HG03457 (cell line): ENCODE measurements around the gene TRIM37.
"Not testable (repeated sequence)": the region's sequence is repeated elsewhere in the genome, so short reads cannot be mapped to it uniquely, and the experiment has no call there.

Experiments used
- ATAC-seq: cut with Tn5 transposase; IDR thresholded peaks from one replicate; pipeline ENCODE4 v1.9.1; 2021; ENCODE audit warnings: moderate number of reproducible peaks; ENCODE audit not compliant: unreplicated experiment

The TRIM37 gene

DNA sequence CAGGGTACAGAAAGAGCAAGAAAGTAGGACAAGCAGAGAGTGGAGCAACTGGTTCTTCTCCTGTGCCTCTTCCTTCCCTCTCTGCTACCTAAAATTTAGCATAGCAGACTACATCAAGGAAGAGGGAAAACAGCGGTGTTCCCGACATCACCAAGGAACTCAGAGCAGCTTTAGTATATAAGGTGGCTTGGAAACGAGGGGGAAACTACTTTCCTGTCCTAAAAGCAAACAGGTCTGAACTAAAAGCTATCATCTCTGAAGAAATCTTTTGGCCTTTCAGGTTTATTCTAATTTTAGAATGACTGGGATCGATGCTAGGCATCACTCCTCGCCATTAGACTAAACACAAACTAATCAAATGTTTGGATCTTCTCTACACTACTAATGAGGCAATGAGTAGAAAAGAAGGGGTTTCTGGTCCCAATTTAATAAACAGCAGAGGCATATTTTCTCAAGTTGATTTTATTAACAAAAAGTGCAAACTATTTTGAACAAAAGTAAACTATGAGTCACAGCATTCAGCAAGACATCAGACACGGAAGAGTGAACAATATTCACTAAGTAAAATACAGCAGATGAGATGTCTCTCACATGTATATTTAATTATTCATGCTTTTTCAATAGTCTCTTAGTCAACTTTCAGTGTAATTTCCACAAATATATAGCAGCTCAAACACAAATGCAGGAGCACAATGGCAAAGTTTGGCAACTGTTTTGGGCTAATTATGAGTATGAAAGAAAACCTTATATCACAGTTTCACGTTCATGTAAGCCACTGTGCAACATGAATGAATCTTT is 108.7 kb downstream of the TRIM37 start:
- ATAC-seq = no peak

DNA sequence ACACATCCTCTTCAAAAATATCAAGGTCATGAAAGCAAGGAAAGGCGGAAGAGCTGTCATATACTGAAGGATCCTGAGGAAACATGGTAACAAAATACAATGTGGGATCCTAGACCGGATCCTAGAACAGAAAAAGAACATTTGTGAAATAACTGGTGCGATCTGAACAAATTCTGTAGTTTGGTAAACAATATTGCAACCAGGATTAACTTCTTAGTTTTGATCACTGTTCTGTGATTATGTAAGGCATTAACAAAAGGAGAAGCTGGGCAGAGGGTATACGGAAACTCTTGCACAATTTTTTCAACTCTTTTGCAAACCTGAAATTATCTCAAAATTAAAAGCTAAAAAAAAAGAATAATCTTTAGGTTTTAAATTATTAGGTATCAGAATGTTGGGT is 109.7 kb downstream of the TRIM37 start:
- ATAC-seq = no peak

DNA sequence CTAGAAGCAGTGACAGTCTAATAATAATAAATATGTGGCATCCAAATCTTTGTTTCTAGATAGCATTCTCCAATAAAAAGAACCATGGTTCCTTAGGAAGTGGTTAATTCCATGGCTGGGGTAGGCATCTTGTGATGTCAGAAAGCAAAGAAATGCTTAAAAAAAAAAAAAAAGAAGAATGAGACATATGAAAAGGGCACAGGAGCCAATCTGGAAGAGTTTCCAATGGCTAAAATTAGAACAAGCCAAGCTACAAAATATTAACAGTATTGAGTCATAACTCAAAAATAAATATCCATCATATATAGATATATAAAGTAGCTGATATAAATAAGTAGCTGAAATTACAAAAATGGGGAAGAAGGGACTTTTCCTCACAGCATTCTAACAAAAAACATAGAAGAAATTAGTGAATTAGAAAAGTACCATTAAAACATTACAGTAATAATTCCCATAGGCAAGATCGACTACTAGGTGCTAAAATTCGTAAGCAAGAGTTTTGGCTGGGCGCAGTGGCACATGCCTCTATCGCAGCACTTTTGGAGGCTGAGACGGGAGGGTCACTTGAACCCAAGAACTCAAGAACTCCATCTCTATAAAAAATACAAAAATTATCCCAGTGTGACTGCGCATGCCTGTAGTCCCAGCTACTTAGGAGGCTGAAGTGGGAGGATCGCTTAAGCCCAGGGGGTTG is 111.3 kb downstream of the TRIM37 start:
- ATAC-seq = no peak

DNA sequence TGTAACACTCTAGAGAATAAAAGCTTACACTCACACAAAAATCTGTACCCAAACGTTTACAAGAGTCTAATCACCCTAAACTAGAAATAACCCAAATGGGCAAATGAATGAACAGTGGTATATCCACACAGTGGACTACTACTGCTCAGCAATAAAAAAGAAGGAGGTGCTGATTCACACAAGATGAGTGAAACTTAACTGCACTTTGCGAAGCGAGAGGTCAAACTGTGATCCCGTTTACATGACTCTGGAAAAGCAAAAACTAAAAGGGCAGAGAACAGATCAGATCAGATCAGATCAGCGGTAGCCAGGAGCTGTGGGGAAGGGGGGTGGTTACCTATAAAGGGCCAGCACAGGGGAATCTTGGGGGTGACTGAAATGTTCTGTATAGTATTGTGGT is 113.4 kb downstream of the TRIM37 start:
- no peak for ATAC-seq

DNA sequence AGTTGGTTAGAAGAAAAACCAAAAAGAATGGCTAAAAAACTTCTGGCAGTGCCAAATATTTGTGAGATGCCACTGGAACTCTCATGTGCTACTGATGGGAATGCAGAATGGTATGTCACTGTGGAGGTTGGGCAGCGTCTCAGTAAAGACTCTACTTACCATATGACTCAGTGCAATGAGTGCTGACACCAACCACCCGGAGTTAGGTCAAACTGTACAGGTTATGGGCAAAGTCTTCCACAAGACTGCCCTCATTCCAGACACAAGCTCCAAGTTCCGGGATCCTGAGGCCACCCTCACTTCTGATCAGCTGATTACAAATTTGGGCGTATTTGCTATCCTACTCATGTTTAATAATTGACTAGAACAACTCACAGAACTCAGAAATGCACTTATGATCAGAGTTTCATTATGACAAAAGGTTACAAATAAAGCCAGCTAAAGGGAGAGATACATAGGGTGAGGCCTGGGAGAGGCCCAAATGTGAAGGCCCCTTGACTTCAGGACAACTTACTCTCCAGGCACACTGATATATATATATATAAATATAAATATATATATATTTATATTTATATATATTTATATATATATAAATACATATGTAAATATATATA is 114.9 kb downstream of the TRIM37 start:
- ATAC-seq = no peak

DNA sequence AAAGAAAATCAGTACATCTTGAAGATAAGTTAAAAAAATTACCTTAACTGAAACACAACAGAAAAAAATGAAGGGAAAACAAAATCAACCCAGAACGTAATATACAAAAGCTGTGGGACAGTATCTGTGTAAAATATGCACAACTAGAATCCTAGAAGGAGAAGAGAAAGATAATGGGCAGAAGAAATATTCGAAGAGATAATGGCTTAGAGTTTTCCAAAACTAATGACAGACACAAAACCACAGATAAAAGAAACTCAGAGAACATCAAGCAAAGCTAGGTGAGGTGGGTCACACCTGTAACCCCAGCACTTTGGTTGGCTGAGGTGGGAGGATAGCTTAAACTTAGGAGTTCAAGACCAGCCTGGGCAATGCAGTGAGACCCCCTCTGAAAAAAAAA is 117.1 kb downstream of the TRIM37 start:
- no peak for ATAC-seq

DNA sequence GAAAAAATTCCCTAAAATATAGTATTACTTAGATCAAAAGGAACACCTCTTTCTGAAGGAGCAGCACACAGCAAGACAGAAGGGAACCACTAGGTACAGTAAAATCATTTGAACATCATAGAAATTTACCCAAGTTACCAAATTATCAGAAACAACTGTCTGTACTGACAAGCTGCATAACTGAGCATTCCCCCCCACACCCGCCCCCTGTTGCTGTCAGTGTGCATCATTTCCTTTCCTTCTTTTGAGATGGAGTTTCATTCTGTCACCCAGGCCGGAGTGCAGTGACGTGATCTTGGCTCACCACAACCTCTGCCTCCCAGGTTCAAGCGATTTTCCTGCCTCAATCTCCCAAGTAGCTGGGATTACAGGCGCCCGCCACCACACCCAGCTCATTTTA is 120.7 kb downstream of the TRIM37 start:
- ATAC-seq = no peak

DNA sequence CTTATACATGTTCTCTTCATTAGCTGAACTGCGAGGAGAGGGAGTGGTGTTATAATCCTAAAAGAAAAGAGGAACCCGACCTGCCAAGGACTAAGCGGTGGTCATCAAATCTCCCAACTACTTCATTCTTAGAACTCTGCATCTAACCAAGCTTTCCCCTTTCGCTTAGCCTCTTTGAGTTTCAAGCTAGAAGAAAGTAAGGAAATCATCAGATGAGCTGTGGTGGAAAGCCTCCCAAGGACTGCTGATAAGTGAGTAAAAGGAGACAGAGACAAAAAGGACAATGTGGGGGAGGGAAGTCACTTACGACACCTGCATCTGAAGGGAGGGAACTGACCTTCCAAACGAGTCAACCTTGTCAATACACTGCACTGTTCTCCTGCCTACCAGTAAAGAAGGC is 121.3 kb downstream of the TRIM37 start:
- no peak for ATAC-seq

DNA sequence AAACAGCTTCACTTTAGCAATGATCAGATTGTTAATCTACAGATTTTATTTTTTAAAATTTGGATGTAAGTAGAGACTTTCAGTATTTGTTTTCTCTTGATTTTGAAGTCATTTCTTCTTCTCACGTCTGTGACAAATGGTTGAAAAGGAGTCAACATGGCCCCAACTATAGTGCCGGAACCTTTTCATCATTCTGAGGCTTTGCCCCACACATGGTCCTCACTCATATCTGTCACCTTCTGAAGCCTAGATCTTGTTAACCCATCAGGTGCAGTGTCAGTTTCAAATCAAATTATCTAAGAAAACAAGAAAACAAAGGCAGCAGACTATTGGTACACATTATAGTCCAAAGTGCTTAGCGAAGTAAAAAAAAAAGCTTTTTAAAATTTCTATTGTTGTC is 124.1 kb downstream of the TRIM37 start:
- no peak for ATAC-seq

DNA sequence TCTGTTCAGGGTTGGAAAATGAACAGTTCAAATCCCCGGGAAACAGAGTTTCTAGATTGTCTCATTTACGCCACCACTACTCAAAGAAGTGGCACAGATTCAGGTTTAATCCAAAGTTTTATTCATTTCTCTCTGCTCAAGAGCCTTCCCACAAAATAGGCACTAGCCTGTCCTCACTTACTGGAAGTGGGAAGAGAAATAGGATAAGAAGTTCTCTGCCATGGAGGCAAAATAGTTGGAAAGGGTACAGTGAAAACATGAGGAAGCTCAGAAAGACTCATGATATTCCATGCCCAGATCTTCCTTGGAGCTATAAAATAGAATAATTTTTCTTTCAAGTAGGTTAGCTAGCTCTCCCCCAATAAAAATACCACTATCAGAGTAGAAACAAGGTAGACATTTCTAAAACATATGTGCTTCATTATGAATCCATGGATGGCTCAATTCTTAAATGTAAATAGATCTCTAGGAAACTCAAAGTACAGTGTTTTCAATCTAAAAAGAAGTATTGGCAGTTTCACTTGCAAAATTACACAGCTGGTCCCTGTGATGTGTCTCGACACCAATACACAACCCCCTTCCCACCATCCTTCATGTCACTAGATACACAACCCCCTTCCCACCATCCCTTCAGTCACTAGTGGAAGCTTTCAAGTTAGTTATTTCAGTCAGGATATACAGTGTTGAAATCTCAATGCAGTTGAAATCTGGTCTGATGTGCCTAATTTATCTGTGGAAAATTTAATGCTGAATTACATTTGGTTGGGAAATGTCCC is 125.8 kb downstream of the TRIM37 start:
- ATAC-seq = no peak

DNA sequence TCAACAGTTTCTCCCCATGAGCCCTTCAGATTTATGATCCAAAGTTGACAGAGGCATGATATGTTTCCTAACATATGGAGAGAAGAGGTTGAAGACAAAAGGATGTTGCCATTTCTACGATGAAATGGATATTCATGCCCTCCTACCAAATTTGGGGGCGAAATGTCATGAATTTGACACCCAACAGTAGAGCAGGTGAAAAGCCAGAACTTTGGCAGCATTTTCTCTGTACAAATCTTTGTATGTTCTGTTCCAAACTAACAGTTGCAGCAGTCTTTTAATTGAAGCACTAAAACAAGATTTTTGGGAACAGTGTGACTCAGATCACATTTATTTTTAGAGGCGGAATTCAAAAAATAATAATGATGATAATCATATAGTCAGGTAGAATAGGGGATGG is 130.1 kb downstream of the TRIM37 start:
- ATAC-seq = no peak

DNA sequence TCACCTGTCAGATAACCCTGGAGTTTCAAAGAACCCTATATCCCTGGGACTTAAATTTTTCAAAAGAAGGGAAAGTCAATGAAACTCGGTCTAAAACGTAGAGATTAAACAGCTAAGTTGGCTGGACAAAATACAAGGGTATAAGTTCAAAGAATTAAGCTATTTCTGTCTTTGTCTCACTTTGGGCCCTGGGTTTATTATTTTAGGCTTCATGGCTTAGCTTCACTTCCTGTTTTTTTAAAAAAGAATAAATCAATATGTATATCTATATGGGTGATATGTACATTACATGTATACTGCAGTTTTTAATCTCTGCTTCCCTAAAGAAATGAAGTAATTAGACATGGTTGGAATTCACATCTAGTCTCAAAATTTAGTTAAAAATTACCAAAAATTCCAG is 132.3 kb downstream of the TRIM37 start:
- no peak for ATAC-seq

DNA sequence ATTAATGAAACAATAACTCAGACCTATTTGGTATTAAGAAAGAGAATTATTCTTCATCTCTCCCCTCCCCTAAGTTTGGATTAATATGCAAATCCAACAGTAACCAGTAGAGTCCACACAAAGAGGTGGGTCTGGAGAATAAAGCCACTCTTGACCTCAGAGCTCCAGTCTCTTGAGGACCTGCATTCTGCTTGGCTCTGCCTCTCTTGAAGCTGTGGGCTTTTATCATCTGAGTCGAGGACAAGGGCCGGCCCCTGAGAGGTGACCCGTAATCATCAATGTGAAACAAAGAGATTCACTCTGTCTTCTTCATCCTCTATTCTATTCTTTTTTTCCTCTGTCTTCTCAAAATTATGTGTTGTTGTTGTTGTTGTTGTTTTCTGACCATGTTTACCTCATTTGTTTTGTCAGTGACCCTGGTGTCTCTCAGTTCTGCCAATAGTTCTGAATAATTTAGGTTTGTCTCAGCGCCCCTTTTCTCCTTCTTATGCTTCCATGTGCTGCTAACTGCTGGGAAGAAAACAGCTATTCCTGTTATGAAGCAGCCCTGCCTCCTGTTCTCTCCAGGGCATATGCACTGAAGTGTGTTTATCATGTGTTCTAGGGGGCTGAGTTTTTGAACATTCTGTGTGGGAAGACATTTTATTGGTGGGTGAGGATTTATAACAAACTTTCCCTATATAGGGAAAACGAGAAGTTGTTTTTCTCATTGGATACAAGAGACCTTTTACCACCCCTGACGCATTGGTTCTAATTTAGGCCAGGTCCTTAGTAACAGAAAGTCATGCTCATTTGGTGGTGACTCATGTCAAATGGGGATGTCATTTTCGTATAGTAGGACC is 135.8 kb downstream of the TRIM37 start:
- no peak for ATAC-seq

DNA sequence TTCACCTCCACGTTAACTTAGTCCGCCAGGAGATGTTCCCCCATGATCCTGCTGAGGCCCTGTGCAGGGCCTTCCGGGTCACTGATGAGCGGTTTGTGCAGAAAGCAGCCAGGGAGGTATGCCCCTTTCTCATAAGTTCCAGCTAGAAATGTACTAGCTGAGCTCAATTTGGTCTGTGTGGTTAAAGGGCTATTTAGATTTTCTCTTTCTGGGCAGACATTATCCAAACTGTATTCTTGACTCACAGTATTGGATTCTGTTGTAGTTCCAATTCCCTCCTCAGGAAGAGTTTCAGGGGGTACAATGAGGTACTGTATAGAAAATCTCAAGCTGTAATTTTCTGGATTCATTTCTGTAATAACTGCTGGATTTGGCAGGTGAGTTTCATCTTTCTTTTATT is 137.1 kb downstream of the TRIM37 start:
- no peak for ATAC-seq

DNA sequence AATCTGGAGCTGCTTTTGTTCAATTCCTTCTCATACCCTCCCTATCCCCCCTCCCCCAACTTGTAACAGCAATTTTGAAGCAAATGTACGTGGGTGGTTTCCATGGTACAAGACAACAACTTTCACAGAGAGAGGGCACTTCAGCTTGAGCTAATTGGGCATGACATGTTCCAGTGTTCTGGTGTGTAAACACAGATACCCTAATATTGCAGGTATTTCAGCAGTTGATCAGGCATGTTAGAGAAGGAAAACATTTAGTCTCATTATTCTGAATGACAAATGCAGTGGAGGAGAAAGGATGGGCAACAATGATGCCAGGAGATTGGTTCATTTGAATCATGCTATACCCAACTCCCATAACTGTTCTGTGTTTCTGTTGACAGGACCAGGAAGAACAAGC is 137.5 kb downstream of the TRIM37 start:
- ATAC-seq = no peak

DNA sequence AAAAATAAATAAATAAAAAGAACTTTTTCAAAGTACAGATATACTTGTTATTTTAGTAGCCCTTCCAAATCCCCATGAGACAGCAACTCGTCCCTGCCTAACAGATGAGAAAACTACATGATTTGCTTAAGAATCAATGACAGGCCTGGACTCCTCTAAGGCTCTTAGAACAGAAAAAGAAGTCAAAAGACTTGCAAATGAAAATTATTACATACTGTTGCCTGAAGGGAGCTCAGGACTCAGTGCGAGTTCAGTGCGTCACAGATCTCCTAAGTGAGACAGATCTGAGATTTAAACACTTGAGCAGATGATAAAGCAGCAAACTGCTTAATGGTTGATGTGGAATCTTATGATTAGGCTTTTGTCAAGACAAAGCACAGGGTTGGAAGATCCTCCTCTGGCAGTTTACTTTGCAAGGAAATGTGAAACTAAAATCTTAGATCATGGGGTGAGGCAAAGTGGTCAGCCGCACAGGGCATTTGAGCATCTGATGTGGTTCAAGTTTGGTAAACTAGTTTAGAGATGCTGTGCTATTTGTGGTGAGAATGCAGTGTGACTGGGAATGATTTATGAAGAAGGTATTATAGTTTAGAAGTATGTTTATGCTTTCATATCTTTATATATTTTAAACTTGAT is 138.1 kb downstream of the TRIM37 start:
- ATAC-seq = no peak

DNA sequence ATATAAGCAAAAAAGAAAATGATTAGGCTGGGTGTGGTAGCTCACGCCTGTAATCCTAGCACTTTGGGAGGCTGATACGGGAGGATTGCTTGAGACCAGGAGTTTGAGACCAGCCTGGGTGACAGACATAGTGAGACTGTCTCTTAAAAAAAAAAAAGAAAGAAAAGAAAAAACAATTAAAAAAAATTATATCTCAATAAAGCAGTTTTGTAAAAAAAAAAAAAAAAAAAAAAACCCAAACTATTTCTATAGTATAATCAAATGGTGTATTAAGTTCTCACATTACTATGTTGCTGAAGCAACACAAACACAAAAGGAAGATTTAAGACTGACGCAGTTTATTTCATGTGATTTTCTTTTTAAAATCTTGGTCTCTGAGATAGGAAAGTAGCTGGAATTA is 140.5 kb downstream of the TRIM37 start:
- ATAC-seq = no peak

DNA sequence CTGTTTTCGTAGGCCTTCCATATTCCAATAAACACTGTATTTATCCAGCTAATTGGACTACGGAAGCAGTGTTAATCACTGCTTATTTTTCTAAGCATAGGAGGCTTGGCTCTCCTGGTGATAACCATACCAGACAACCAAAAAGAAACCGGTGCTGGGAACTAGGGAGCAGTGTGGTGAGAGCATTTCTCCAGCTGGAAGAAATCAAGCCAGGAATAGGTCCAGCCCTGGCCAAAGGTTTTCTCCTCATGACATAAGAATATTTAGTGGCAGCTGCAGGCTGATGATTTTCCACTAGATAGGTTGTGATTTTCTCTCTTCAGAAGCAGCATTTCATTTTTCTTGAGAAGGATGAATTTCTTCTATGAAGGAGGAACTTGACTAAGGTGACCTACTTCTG is 141.5 kb downstream of the TRIM37 start:
- ATAC-seq = no peak

DNA sequence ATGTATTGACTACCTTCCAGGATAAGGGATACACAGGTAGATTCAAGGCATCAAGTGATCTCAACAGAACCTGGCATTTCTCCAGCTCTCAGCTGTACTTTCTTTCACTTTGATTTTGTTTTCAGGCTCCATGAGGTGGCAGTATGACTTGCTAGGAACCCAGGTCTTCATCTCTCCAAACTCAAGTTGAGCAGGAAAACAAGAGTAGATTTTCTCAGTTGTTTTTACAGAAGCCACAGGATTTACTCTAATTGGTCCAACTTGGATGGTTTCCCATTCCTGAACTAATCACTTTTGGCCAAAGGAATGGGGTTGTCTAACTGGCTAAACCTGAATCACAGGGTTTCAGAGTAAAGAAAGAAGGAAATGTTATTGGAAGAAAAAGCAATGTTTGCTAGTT is 146.6 kb downstream of the TRIM37 start:
- no peak for ATAC-seq

DNA sequence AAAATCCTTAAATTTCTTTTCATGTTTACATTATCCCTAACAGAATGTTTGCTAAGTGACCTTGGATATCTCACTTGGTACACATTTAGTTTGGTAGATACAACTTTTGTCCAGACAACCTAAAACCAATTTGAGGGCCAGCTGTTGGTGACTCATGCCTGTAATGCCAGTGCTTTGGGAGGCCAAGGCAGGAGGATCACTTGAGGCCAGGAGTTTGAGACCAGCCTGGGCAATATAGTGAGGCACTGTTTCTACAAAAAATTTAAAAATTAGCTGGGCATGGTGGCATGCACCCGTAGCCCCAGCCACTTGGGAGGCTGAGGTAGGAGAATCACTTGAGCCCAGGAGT is 149.0 kb downstream of the TRIM37 start:
- ATAC-seq = not testable (repeated sequence)
